ENCODE measurements around the gene SMAD3. TPM values are rescaled to one million over a fixed set of nuclear protein-coding genes. Genes with fewer than 3 reads are reported as not detected.

SMAD3 gene
- total and polyA plus RNA-seq, 2 of the 8 experiments (the other 6 are each of a cell fraction or from before 2014, with no cell fraction given): 10.1 to 12.4 TPM

DNA sequence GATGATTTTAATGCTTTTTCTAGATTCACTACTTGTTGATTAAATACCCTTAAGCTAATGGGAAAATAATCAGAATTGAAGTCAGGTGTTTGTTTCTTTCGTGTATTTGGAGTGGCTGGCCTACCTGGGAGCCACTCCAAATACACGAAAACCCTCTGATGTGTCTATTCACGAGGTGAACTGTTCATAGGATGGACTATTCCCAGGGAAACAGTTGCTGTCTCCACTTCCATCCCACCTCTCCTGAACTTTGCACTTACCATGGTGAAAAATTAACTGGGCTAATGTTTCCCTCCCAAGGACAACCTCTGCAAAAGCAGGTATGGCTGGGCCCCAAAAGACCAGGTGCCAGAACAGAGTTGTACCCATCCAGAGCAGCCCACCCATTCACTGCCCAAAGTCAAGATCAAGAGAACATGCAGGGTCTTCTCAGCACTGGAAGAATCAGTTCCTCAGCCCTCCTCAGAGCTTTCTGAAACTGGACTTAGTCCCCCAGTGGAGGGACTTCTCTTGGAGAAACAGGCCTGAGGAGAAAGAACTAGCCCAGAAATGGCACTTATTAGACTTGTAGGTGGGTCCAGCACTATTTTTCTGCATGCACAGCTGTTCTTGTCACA lies 2.9 kb upstream of the SMAD3 start (continued):
- TF ChIP-seq, protein P1, sequence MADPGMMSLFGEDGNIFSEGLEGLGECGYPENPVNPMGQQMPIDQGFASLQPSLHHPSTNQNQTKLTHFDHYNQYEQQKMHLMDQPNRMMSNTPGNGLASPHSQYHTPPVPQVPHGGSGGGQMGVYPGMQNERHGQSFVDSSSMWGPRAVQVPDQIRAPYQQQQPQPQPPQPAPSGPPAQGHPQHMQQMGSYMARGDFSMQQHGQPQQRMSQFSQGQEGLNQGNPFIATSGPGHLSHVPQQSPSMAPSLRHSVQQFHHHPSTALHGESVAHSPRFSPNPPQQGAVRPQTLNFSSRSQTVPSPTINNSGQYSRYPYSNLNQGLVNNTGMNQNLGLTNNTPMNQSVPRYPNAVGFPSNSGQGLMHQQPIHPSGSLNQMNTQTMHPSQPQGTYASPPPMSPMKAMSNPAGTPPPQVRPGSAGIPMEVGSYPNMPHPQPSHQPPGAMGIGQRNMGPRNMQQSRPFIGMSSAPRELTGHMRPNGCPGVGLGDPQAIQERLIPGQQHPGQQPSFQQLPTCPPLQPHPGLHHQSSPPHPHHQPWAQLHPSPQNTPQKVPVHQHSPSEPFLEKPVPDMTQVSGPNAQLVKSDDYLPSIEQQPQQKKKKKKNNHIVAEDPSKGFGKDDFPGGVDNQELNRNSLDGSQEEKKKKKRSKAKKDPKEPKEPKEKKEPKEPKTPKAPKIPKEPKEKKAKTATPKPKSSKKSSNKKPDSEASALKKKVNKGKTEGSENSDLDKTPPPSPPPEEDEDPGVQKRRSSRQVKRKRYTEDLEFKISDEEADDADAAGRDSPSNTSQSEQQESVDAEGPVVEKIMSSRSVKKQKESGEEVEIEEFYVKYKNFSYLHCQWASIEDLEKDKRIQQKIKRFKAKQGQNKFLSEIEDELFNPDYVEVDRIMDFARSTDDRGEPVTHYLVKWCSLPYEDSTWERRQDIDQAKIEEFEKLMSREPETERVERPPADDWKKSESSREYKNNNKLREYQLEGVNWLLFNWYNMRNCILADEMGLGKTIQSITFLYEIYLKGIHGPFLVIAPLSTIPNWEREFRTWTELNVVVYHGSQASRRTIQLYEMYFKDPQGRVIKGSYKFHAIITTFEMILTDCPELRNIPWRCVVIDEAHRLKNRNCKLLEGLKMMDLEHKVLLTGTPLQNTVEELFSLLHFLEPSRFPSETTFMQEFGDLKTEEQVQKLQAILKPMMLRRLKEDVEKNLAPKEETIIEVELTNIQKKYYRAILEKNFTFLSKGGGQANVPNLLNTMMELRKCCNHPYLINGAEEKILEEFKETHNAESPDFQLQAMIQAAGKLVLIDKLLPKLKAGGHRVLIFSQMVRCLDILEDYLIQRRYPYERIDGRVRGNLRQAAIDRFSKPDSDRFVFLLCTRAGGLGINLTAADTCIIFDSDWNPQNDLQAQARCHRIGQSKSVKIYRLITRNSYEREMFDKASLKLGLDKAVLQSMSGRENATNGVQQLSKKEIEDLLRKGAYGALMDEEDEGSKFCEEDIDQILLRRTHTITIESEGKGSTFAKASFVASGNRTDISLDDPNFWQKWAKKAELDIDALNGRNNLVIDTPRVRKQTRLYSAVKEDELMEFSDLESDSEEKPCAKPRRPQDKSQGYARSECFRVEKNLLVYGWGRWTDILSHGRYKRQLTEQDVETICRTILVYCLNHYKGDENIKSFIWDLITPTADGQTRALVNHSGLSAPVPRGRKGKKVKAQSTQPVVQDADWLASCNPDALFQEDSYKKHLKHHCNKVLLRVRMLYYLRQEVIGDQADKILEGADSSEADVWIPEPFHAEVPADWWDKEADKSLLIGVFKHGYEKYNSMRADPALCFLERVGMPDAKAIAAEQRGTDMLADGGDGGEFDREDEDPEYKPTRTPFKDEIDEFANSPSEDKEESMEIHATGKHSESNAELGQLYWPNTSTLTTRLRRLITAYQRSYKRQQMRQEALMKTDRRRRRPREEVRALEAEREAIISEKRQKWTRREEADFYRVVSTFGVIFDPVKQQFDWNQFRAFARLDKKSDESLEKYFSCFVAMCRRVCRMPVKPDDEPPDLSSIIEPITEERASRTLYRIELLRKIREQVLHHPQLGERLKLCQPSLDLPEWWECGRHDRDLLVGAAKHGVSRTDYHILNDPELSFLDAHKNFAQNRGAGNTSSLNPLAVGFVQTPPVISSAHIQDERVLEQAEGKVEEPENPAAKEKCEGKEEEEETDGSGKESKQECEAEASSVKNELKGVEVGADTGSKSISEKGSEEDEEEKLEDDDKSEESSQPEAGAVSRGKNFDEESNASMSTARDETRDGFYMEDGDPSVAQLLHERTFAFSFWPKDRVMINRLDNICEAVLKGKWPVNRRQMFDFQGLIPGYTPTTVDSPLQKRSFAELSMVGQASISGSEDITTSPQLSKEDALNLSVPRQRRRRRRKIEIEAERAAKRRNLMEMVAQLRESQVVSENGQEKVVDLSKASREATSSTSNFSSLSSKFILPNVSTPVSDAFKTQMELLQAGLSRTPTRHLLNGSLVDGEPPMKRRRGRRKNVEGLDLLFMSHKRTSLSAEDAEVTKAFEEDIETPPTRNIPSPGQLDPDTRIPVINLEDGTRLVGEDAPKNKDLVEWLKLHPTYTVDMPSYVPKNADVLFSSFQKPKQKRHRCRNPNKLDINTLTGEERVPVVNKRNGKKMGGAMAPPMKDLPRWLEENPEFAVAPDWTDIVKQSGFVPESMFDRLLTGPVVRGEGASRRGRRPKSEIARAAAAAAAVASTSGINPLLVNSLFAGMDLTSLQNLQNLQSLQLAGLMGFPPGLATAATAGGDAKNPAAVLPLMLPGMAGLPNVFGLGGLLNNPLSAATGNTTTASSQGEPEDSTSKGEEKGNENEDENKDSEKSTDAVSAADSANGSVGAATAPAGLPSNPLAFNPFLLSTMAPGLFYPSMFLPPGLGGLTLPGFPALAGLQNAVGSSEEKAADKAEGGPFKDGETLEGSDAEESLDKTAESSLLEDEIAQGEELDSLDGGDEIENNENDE (IDR thresholded peaks at IDR 0.05; ENCODE audit: insufficient replicate concordance, low read length): no peak
- no peak for TF ChIP-seq FOSL1 (IDR thresholded peaks at IDR 0.05; ENCODE audit: insufficient read depth, low read depth, low read length)

Data from H1 (cell line).